ELR (cell line): ENCODE measurements around the gene CUL3.
"Not testable (repeated sequence)": the region's sequence is repeated elsewhere in the genome, so short reads cannot be mapped to it uniquely, and the experiment has no call there.

ENCODE experiments used
- DNase-seq: peaks from one replicate; pipeline ENCODE4 v3.0.0-alpha.2; 2015; ENCODE audit warnings: low read depth

The CUL3 gene

DNA sequence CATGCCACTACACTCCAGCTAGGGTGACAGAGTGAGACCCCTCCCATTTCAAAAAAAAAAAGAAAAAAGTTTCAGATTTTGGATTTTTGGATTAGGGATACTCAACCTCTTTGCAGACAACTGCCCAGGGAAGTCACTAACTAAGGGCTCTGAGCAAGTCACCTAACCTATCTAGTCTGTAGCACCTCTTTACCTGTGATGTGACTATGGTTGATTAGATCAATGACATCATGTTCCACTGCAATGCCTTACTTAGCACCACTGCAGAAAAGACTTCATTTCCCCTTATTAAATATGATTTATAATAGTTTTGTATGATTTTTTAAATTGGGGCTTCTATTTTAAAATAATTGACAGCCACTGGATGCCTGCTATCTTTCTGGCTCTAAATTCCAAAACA, 41.2 kb downstream of the CUL3 start:
- no peak for DNase-seq

DNA sequence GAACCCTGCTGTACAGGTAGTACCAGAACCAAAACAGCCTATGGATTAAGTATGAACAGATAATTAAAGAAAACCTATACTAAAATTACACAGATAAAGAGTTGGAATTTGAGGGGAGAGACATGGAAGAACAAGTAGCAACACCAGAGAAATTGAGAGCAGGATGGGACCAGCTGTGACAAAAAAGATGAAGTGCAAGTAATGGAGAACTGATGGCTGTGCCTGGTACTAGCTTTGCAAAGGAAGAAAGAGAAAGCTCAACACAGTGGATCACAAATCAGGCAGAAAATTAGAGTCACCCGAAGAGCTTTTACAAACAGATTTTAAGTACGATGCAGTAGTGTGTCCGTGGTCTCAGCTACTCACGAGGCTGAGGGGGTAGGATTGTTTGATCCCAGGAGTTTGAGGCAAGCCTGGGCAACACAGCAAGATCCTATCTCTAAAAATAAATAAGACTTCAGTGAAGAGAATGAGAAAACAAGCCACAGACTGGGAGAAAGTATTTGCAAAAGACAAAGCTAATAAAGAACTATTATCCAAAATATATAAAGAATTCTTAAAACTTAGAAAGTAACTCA, 46.5 kb downstream of the CUL3 start:
- no peak for DNase-seq

DNA sequence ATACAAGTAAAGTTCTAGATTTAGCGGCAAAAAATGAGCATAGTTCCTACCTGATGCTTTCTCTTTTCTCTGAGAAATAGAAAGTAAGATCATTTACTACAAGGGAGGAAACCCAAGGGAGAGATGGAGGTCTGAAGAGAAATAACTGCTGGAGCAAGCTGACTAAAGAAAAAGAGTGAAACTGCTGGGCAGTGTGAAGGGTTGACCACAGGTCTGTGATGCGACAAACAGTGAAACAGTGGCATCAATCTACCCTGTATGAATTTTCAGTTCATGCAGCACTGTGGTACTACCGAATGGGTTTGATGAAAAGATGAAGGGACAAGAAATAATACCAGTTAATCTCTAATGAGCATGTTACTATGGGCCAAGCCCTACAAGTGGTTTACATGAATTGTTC, 52.2 kb downstream of the CUL3 start:
- DNase-seq = no peak

GRCh38 chr2:224532441-224532840, 52.7 kb downstream of the CUL3 start:
- DNase-seq = no peak

- no peak for DNase-seq
These were observed 57.0 kb downstream of the CUL3 start for GRCh38 chr2:224528171-224528570.

DNA sequence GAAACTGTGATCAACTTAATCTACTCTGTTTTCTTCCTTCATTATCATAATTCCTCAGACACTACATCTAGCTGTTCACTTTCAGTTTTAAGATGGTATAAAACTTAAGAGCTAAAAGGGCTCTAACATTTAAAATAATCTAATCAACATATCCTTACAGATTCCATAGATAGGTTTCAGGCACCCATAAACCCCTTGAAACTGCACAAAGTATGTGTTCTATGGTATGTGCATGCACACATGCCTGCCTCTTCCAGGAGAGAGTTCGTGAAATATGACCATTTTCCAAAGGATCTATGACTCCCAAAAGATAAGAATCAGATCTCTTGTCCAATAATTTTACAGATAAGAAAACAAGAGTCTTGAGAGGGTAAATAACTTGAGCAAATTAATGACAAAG, 59.4 kb downstream of the CUL3 start:
- DNase-seq = no peak

DNA sequence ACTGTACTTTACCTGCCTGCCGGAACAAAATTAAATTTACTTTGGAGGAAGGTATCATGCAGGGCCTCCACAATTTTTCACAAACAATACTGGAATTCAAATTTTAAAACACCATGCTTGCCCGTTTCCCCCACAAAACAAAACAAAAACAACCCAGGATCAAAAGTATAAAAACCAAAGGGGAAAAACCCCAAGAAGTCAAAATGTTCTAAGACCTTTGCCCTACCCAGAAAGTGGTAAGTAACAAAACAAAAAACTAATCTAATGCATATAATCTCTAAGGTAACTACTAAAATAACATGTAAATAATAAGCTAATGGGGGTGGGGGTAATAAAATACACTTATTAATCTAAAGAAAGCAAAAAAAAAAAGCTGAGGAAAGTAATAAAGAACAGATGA, 60.5 kb downstream of the CUL3 start:
- DNase-seq = no peak

- no peak for DNase-seq
These were observed 61.3 kb downstream of the CUL3 start for GRCh38 chr2:224523626-224524577.

GRCh38 chr2:224522483-224522882, 62.7 kb downstream of the CUL3 start:
- not testable (repeated sequence) for DNase-seq

DNA sequence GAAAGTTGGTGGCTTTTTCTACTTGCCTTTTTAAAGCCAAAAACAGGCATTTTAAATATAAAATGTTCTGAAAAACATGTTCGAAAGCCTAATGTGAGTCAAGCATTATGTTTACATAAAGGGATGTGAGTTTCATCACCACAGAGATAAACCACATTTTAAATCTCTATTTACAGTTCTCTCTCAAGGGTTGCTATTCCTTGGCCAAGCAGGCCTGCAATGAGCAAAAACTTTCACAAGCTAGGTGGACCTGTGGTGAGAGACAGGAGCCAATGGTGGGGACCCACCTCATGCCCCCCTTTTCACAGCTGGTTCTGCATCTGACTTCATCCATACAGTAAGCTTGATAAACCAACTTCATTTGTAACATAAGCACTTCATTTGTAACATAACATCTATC, 65.1 kb downstream of the CUL3 start:
- peak; percentile 82 for DNase-seq

- DNase-seq = peak; percentile 86
These were observed 66.2 kb downstream of the CUL3 start for GRCh38 chr2:224518806-224519580.

DNA sequence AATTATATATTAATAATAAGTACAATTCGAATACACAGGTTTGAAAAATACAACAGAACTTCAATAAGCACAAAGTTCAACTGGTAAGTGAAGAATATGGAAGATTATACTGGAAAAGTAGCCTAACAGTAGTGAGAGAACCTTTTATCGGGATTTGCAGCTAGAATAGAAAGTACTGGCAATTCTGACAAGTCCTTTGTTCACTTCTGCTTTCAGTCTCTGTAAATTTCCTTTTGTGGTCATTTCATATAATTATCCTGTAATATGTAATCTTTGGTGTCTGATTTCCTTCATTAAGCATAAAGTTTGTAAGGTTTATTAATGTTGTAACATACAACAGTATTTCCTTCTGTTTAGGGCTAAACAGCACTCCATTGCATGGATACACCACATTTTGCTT, 67.2 kb downstream of the CUL3 start:
- no peak for DNase-seq

- DNase-seq = not testable (repeated sequence)
These were observed 68.8 kb downstream of the CUL3 start for GRCh38 chr2:224516393-224516792.

- no peak for DNase-seq
These were observed 71.2 kb downstream of the CUL3 start for GRCh38 chr2:224513991-224514390.

- no peak for DNase-seq
These were observed 77.4 kb downstream of the CUL3 start for GRCh38 chr2:224507789-224508188.

DNA sequence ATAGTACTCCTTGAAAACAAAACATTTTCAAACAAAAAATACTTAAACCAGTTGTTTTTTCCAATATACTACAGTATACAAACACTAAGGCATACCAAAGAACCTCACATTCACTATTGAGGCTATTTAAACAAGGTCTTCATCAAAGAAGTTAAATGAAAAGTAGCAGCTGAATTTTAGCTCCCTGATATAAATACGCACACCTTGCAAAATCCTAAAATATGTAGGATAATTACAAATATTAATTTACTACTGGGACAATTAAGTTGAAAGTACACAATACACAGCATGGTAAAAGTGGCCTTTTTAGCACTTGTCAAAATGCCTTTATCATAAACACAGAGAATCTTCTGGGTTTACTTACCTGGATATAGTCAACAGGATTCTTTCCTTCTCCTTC, 78.7 kb downstream of the CUL3 start:
- no peak for DNase-seq

DNA sequence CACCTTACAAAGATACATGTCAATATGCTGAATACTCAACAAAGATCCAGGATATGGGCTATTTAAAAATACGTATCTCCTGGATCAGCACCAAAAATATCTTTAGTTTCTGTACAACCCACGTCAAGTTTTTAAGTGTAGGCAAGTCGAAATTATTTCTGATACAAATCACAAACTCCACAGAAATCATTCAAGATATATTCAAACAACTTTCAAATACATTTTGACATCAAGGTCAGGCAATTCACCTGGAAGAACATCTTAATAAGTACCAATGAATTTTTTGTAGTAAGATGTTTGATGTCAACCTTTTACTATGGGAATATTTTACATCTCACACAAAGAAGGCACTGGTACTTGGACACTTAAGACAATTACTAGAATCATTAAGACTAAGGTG, 86.2 kb downstream of the CUL3 start:
- no peak for DNase-seq

DNA sequence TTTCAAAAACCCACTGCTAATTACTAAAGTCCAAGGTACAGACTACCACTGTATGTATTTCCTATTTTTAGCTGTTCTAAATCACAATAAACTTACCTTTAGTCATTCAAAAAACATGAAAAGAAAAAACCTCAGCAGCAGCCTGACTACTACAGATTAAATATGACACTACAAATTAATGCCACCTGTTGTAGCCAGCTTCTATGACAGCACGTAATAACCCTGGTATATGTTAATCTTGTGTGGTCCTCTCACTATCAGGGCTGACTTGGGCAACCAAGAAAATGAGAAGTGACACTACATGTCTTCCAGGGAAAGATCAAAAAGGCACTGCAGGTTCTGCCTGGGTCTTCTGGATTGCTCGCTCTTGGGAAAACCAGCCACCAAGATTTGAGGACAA, 92.6 kb downstream of the CUL3 start:
- no peak for DNase-seq

DNA sequence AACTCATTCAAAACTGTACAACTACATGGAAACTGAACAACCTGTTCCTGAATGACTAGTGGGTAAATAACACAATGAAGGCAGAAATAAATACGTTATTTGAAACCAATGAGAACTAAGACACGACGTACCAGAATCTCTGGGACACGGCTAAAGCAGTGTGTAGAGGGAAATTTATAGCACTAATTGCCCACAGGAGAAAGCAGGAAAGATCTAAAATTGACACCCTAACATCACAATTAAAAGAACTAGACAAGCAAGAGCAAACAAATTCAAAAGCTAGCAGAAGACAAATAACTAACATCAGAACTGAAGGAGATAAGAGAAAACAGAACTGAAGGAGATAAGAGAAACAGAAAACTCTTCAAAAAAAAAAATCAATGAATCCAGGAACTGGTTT, 97.2 kb downstream of the CUL3 start:
- not testable (repeated sequence) for DNase-seq

- peak; percentile 99 for DNase-seq
These were observed 99.8 kb downstream of the CUL3 start for GRCh38 chr2:224485081-224486014.

- DNase-seq = no peak
These were observed 105.3 kb downstream of the CUL3 start for GRCh38 chr2:224479826-224480225.

DNA sequence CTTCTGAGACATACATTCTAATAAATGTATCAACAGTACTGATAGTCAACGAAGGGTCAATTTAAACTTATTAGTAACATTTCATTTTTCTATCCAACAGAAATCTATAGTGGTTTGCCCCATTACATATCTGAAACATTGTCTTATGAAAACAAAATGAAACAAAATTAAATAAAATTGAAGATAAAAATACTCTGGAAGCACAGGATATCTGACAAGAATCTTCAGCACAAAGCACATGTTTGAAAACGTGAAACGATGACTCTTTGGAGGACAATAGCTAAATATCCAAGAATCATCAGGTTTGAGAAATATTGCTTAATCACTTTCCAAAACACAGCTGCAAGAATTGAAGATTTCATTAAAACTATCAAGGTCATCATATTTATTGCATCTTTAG, 112.3 kb downstream of the CUL3 start:
- DNase-seq = no peak
